HG03457 (cell line): ENCODE measurements around the gene SGK1.
"Not testable (repeated sequence)": the region's sequence is repeated elsewhere in the genome, so short reads cannot be mapped to it uniquely, and the experiment has no call there.

Source experiments
- ATAC-seq: cut with Tn5 transposase; IDR thresholded peaks from one replicate; pipeline ENCODE4 v1.9.1; 2021; ENCODE audit warnings: moderate number of reproducible peaks; ENCODE audit not compliant: unreplicated experiment

The SGK1 gene

DNA sequence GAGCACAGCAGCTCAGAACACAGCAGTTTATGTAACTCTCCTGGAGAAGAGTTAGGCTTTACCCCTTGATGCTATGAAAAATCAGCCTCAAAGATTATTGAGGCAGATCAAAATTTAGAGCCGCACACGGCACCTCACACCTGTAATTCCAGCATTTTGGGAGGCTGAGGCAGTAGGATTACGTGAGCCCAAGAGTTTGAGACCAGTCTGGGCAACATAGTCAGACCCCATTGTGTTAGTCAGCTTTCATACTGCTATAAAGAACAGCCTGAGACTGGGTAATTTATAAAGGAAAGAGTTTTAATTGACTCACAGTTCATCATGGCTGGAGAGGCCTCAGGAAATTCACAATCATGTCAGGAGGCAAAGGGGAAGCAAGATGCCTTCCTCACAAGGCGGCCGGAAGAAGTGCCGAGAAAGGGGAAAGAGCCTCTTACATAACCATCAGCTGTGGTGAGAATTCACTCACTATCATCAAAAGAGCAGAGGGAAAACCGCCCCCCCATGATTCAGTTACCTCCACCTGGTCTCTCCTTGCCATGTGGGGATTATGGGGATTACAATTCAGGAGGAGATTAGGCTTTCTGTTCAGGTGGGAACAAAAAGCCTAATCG lies 87.7 kb downstream of the SGK1 start:
- ATAC-seq: no peak

DNA sequence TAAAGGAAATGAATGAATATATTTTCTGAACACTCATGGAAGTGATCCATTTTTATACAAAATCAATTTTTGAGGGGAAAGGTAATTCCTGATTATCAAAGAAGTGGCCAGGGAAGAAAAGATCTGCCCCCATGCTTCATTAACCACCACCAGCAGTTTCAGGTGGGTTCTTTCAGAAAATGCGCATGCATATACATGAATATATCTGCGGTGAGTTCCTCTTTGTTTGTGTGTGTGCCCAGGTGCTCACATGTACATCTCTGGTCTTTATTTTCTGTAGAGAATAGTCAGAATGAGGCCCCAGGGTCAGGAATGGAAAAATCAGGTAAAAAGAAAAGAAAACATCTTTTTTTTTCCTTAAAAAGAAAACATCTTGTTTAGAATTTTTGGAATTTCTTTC lies 88.4 kb downstream of the SGK1 start:
- ATAC-seq: no peak

- no peak for ATAC-seq
These were observed 94.0 kb downstream of the SGK1 start for GRCh38 chr6:134223796-134224420.

DNA sequence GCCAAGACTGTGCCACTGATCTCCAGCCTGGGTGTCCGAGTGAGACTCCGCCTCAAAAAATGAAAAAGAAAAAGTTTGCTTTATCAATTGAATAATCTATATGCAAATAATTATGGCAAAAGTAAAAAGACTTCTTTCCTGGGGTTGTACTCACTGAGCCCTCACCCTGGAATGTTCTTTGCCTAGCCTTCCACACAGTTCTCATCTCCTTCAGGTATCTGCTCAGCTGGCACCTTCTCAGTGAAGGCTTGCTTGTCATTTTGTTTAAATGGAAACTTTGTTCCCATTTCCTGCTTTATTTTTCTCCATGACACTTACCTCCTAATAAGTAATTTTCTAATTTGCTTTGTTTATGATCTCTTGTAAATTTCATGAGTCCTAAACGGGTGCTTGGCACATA lies 96.7 kb downstream of the SGK1 start:
- no peak for ATAC-seq

DNA sequence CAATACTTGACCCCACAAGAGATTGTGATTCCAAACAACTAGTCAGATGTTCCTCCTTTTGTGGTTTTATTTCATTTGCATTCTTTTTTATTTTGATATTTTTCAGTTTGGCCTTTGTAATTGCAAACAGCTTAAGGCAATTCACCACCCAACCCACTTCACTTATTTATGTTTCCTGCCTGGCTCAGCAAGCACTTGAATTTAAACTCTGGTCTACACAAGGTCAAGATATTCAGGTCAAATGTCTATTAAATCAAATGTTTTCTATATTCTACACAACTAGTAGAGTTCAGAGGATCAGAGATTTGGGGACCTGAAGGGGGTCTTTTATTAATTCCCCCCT lies 100.1 kb downstream of the SGK1 start:
- ATAC-seq: no peak

DNA sequence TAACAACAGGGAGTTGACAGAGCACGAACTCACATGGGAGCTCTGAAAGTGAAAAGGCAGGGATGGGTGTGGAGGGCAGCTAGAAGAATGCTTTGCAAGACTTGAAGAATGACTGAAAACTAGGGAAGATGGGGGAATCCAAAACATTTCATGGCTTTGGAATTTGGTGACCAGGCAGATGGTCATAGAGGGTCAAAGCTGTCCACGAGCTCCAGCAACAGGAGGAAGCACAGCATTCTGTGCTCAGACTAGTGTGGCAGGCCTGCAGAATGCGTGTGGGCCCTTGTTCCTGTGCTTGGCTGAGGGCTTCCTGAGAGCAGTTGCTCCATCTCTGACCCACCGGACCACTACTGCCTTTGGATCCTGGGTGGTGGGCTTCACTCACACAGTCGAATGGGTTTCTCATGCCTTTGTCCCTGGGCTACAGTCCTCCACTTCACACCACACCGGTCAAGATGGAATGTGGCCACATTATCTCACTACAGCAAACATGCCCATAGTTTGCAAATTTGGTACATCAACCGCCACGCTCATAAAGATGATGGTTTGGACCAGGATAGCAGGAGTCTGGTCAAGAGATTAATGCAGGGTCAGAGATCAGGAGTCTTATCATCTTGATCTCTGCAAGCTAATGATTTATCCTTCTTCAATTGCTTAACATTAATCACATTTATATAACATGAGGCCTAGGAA lies 100.7 kb downstream of the SGK1 start:
- no peak for ATAC-seq

GRCh38 chr6:134216301-134217010 lies 101.5 kb downstream of the SGK1 start:
- no peak for ATAC-seq

DNA sequence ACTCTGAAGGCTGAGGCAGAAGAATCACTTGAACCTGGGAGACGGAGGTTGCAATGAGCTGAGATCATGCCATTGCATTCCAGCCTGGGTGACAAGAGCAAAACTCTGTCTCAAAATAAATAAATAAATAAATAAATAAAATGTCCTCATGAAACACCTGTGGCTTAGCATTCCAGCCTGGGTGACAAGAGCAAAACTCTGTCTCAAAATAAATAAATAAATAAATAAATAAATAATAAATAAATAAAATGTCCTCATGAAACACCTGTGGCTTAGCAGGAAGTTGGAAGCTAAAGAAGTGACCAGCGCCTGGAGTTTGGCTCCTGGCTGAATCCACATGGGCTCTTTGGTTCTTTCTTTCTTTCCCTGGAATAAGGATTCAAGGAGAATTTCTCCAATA lies 104.5 kb downstream of the SGK1 start:
- ATAC-seq: not testable (repeated sequence)

GRCh38 chr6:134211297-134211696 lies 106.6 kb downstream of the SGK1 start:
- no peak for ATAC-seq

DNA sequence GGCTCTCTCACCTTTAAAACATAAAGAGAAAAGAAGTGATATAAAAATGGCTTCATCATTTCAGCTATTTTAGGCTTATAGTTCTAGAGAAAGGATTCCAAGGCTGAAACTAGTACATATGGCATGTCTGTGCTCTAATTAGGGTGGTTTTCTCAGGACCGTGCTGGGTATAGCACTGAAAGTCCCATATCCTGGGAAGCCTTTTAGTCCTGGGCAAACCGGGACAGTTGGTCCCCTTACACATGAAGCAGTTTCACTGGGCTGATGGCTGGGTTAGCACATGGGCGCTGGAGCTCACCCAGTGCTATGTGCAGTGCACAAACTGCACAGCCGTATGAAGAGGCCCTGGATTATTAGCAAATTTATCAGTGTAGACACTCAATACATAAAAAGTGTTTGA lies 110.5 kb downstream of the SGK1 start:
- ATAC-seq: no peak

- ATAC-seq: no peak
These were observed 112.5 kb downstream of the SGK1 start for GRCh38 chr6:134205366-134205765.

DNA sequence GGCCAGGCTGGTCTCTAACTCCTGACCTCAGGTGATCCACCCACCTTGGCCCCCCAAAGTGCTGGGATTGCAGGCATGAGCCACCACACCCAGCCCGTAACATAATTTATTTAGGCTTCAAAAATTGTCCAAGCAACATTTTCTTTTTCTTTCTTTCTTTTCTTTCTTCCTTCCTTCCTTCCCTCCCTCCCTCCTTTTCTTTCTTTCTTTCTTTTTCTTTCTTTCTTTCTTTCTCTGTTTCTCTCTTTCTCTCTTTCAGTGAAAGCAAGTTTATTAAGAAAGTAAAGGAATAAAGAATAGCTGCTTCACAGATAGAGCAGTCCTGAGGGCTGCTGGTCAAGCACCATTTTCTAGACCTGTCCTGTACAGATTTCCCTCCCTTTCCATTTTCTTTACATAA lies 113.2 kb downstream of the SGK1 start:
- ATAC-seq: not testable (repeated sequence)

- ATAC-seq: no peak
These were observed 113.9 kb downstream of the SGK1 start for GRCh38 chr6:134204031-134204430.

DNA sequence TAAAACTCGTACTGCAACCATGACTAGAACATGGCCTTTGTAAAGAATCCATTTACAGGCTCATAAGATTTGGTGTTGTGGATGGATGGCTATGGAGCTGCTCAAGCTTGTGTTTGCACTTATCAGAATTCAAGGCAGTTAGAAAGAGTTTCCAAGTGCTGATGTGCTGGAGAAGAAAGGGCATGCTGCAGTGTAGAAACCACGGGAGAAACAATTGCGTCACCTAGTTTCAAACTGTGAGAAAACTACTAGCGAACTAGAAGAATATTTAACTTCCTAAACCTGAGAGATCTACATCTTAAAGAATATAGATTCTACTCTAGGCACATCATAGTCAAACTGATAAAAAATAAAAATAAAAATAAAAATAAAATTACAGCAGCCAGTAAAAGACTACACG lies 116.2 kb downstream of the SGK1 start:
- no peak for ATAC-seq

GRCh38 chr6:134199848-134200606 lies 117.9 kb downstream of the SGK1 start:
- no peak for ATAC-seq

GRCh38 chr6:134198093-134198492 lies 119.8 kb downstream of the SGK1 start:
- no peak for ATAC-seq

- ATAC-seq: not testable (repeated sequence)
These were observed 120.2 kb downstream of the SGK1 start for GRCh38 chr6:134197685-134198084.

- ATAC-seq: no peak
These were observed 121.2 kb downstream of the SGK1 start for GRCh38 chr6:134196568-134197193.

DNA sequence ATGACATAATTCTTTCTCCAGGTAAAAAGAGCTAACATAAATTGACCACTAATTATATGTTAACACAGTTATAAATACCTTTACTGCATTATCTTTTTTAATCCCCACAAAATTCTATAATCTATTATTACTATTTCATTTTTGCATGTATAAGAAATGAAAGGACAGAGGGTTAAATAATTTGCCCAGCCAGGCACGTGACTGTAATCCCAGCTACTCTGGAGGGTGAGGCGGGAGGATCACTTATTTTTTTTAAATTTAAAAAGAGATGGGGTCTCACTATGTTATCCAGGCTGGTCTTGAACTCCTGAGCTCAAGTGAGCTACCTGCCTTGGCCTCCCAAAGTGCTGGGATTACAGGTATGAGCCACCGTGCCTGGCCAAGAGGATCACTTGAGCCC lies 121.9 kb downstream of the SGK1 start:
- ATAC-seq: no peak

DNA sequence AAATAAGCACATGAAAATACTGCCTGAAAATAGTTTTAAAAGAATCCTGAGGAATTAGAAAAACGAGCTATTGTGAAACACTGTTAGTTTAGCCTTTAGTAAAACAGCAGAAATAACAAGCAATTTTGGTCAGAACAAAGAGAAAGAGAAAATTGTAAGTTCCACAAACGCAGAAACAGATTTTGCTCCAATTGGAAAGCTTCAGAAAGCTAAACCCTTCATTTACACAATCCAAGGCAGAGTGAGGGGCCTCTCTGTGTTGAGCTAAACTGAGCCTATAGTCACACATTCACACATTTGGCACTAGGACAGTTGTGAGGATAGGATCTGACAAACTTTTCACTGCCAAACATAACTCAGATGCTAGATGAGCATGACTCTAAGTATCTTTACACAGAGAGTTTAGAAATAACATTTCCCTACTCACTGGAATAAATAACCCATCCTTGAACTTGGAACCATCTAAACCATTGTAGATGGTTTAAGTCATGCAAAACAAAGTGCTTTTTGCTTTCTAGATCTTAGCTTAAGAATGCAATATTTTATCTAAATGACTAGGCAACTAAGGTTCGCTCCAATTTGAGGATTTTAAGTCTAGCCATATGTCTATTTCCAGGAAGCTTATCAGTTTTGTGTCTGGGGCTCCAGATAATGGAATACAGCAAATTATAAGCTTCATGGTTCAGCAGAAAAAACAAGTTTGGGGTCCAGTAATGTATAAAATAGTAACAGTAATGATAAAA lies 122.6 kb downstream of the SGK1 start:
- ATAC-seq: no peak
